ENCODE measurements around the gene CDC42BPA. TPM values are rescaled to one million over a fixed set of nuclear protein-coding genes. Genes with fewer than 3 reads are reported as not detected.

CDC42BPA gene
- polyA plus RNA-seq, 1 donor (not counting 4 experiments of a cell fraction or from before 2014, with no cell fraction given) = 9.2 TPM

DNA sequence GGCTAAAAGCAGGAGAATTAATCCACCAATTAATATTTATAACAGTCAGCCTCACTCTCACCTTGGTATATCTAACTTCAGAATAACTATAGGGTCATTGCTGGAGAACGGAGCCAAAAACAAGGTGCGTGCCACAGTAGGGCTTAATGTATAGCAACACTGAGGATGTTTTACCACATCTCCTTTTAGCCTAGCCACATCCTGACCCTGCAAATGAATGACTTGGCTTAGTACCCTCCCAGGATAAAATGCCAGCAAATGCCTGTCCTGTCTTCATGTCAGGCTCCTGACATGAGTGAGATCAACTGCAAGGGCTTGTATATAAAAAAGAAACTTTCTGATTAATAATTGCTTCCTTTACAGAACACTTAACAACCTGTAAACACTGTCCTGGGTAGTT is 2.7 kb upstream of the CDC42BPA start:
- Histone ChIP-seq H3K27ac (ENCODE audit: control insufficient read depth, insufficient read depth, low read length) (no peak overlapping the region), H3K9me3 (ENCODE audit: control insufficient read depth, low read depth, low read length) (no peaks in the 10 kb centered on the region), H3K9me1 (ENCODE audit: control insufficient read depth, extremely low read depth, insufficient read depth, low read length) (no peaks in the 10 kb centered on the region), H4K20me1 (ENCODE audit: control insufficient read depth, extremely low read depth, insufficient read depth, low read length) (no peaks in the 10 kb centered on the region), H3K9ac (ENCODE audit: control insufficient read depth, extremely low read depth, insufficient read depth, low read length) (no peak overlapping the region), H3K4me1 (ENCODE audit: control insufficient read depth, extremely low read depth, insufficient read depth, low read length) (peaks cover 15% of the 10 kb centered on the region), H2AFZ (ENCODE audit: control insufficient read depth, low read length) (no peak overlapping the region), H3K27me3 (ENCODE audit: control insufficient read depth, extremely low read depth, insufficient read depth, low read length) (no peaks in the 10 kb centered on the region), H3K4me2 (ENCODE audit: control insufficient read depth, extremely low read depth, insufficient read depth, low read depth, low read length) (no peak overlapping the region), H3K36me3 (ENCODE audit: control insufficient read depth in 2 of 2, extremely low read depth in 1 of 2, insufficient read depth in 2 of 2, low read length in 2 of 2) (no peaks in the 10 kb centered on the region), H3K79me2 (ENCODE audit: control insufficient read depth, insufficient read depth, low read length) (peaks cover 15% of the 10 kb centered on the region), H3K4me3 (ENCODE audit: control insufficient read depth in 2 of 3, extremely low read depth in 1 of 3, insufficient read depth in 2 of 3, low read depth in 1 of 3, low read length in 3 of 3) (no peak overlapping the region)
- DNase-seq (ENCODE audit: low read depth, low spot score) (no peak), FAIRE-seq (no peak)
- no peak for TF ChIP-seq EZH2 (IDR thresholded peaks at IDR 0.05; ENCODE audit: low read length)
- TF ChIP-seq, protein P1, sequence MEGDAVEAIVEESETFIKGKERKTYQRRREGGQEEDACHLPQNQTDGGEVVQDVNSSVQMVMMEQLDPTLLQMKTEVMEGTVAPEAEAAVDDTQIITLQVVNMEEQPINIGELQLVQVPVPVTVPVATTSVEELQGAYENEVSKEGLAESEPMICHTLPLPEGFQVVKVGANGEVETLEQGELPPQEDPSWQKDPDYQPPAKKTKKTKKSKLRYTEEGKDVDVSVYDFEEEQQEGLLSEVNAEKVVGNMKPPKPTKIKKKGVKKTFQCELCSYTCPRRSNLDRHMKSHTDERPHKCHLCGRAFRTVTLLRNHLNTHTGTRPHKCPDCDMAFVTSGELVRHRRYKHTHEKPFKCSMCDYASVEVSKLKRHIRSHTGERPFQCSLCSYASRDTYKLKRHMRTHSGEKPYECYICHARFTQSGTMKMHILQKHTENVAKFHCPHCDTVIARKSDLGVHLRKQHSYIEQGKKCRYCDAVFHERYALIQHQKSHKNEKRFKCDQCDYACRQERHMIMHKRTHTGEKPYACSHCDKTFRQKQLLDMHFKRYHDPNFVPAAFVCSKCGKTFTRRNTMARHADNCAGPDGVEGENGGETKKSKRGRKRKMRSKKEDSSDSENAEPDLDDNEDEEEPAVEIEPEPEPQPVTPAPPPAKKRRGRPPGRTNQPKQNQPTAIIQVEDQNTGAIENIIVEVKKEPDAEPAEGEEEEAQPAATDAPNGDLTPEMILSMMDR (optimal IDR thresholded peaks at IDR 0.05 in 1 of 3, IDR thresholded peaks at IDR 0.05 in 1 of 3, conservative IDR thresholded peaks at IDR 0.05 in 1 of 3; ENCODE audit: extremely low read depth in 1 of 3, insufficient read depth in 2 of 3, low read length in 3 of 3) = no peak
- dilution Hi-C loops (cut with MboI; ENCODE audit: extremely low pct_ligation_motif_present, low sequenced_read_pairs) = no loop called here

DNA sequence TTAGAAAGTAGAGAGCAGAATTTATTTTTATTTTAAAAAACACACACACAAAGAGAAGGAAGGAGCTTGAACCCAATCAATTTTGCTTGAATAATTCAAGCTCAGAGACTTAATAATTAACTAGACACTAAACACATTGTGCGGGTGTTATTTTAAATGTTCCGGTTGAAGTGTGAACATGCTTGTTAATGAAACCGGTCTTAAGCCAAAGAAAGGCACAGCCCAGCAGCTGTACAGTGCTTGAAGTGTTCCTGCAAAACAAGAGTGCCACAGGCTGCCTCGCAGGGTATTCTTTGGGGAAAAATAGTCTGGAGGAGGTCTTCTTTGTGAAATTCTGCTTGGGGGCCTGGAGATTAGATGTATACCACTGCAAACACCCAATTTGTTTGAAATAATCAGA is 2.2 kb upstream of the CDC42BPA start:
- FAIRE-seq = no peak
- H3K4me3 ChIP-seq (ENCODE audit: control insufficient read depth in 2 of 3, extremely low read depth in 1 of 3, insufficient read depth in 2 of 3, low read depth in 1 of 3, low read length in 3 of 3) = no peak overlapping the region
- no peak for TF ChIP-seq EZH2 (IDR thresholded peaks at IDR 0.05; ENCODE audit: low read length)
- TF ChIP-seq, protein P1 (optimal IDR thresholded peaks at IDR 0.05 in 1 of 3, IDR thresholded peaks at IDR 0.05 in 1 of 3, conservative IDR thresholded peaks at IDR 0.05 in 1 of 3; ENCODE audit: extremely low read depth in 1 of 3, insufficient read depth in 2 of 3, low read length in 3 of 3) = no peak
- peaks cover 15% of the 10 kb centered on the region for H3K4me1 ChIP-seq (ENCODE audit: control insufficient read depth, extremely low read depth, insufficient read depth, low read length)
- H3K27me3 ChIP-seq (ENCODE audit: control insufficient read depth, extremely low read depth, insufficient read depth, low read length) = no peaks in the 10 kb centered on the region
- no peaks in the 10 kb centered on the region for H3K9me3 ChIP-seq (ENCODE audit: control insufficient read depth, low read depth, low read length)
- peaks cover 21% of the 10 kb centered on the region for H3K79me2 ChIP-seq (ENCODE audit: control insufficient read depth, insufficient read depth, low read length)
- no peak overlapping the region for H3K27ac ChIP-seq (ENCODE audit: control insufficient read depth, insufficient read depth, low read length)
- H4K20me1 ChIP-seq (ENCODE audit: control insufficient read depth, extremely low read depth, insufficient read depth, low read length) = no peaks in the 10 kb centered on the region
- no peak overlapping the region for H3K9ac ChIP-seq (ENCODE audit: control insufficient read depth, extremely low read depth, insufficient read depth, low read length)
- no peaks in the 10 kb centered on the region for H3K9me1 ChIP-seq (ENCODE audit: control insufficient read depth, extremely low read depth, insufficient read depth, low read length)
- H3K36me3 ChIP-seq (ENCODE audit: control insufficient read depth in 2 of 2, extremely low read depth in 1 of 2, insufficient read depth in 2 of 2, low read length in 2 of 2) = no peaks in the 10 kb centered on the region
- H3K4me2 ChIP-seq (ENCODE audit: control insufficient read depth, extremely low read depth, insufficient read depth, low read depth, low read length) = no peak overlapping the region
- H2AFZ ChIP-seq (ENCODE audit: control insufficient read depth, low read length) = no peak overlapping the region
- DNase-seq (ENCODE audit: low read depth, low spot score) = no peak
- dilution Hi-C loops (cut with MboI; ENCODE audit: extremely low pct_ligation_motif_present, low sequenced_read_pairs) = no loop called here
